ENCODE measurements around the gene CX3CL1.

- TF ChIP-seq CTCF (IDR thresholded peaks at IDR 0.05) (no peak), POLR2AphosphoS5 (IDR thresholded peaks at IDR 0.05) (peak in 2 of 3 donors; percentile 10 to 23), POLR2A (IDR thresholded peaks at IDR 0.05) (no peak)
These were observed 9.7 kb downstream of the CX3CL1 start for GRCh38 chr16:57381791-57382534.

Measured in breast epithelium (tissue), 3 donors.